ENCODE results near the gene DCK. TPM values are rescaled to one million over a fixed set of nuclear protein-coding genes. Genes with fewer than 3 reads are reported as not detected.

The DCK gene
- total and polyA plus RNA-seq, 2 experiments from 2014 or later, result 16.9 to 25.1 TPM

DNA sequence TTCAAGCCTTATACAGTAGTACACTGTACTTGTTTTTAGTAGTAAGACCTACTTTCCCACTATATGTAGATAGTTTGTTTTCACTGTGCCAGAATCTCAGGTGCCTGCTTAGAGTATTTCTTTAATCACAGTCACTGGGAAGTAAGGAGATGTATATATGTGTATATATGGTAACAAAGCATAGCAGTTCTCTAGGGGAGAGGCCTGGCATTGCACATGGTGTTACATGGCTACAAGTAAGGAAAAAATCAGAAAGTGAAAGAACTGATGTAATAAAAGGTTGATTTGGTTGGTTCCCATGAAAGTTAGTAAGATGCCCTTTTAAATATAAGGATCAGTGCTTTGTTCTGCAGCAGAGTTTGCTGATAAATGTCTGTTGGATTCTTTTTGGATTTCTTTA lies 9.3 kb upstream of the DCK start:
- H3K9me2 ChIP-seq (ENCODE audit: insufficient read depth), result no peaks in the 10 kb centered on the region
- H3F3A ChIP-seq (replicated peaks; ENCODE audit: low read depth), result no peaks in the 10 kb centered on the region
- H2AFZ ChIP-seq, result no peak overlapping the region
- no peaks in the 10 kb centered on the region for H3K4me1 ChIP-seq (ENCODE audit: insufficient read depth)
- H3K4me1 Mint-ChIP-seq, result peaks cover 1% of the 10 kb centered on the region; the same call in 2 of the 3 replicates
- no peak for DNase-seq (ENCODE audit: low spot score)
- no peak overlapping the region for H3K4me3 Mint-ChIP-seq
- H3K4me3 ChIP-seq, result no peak overlapping the region
- H3K27ac ChIP-seq (ENCODE audit: low read depth), result no peak overlapping the region
- H4K20me1 ChIP-seq (replicated peaks; ENCODE audit: insufficient read depth), result no peaks in the 10 kb centered on the region
- no peaks in the 10 kb centered on the region for H3K27me3 ChIP-seq (ENCODE audit: insufficient read depth)
- no peak overlapping the region for H3K4me2 ChIP-seq
- no peak for ATAC-seq
- H3K36me3 ChIP-seq (ENCODE audit: insufficient read depth), result no peaks in the 10 kb centered on the region
- TF ChIP-seq, protein P1, sequence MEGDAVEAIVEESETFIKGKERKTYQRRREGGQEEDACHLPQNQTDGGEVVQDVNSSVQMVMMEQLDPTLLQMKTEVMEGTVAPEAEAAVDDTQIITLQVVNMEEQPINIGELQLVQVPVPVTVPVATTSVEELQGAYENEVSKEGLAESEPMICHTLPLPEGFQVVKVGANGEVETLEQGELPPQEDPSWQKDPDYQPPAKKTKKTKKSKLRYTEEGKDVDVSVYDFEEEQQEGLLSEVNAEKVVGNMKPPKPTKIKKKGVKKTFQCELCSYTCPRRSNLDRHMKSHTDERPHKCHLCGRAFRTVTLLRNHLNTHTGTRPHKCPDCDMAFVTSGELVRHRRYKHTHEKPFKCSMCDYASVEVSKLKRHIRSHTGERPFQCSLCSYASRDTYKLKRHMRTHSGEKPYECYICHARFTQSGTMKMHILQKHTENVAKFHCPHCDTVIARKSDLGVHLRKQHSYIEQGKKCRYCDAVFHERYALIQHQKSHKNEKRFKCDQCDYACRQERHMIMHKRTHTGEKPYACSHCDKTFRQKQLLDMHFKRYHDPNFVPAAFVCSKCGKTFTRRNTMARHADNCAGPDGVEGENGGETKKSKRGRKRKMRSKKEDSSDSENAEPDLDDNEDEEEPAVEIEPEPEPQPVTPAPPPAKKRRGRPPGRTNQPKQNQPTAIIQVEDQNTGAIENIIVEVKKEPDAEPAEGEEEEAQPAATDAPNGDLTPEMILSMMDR (conservative IDR thresholded peaks at IDR 0.05; ENCODE audit: low read depth in 2 of 2), result no peak
- TF ChIP-seq NANOG (IDR thresholded peaks at IDR 0.05; ENCODE audit: borderline replicate concordance) (no peak), CREB1 (CRISPR knock-in tag; IDR thresholded peaks at IDR 0.05; ENCODE audit: low read depth) (no peak), EZH2phosphoT487 (IDR thresholded peaks at IDR 0.05; ENCODE audit: unreplicated experiment) (no peak), ZNF114 (CRISPR knock-in tag; IDR thresholded peaks at IDR 0.05) (no peak), POLR2AphosphoS5 (IDR thresholded peaks at IDR 0.05; ENCODE audit: low read depth) (no peak), ZNF331 (CRISPR knock-in tag; IDR thresholded peaks at IDR 0.05; ENCODE audit: low read depth) (no peak), JUNB (IDR thresholded peaks at IDR 0.05; ENCODE audit: unreplicated experiment) (no peak), EZH2 (IDR thresholded peaks at IDR 0.05; ENCODE audit: low read depth, unreplicated experiment) (no peak), STAT1 (IDR thresholded peaks at IDR 0.05; ENCODE audit: unreplicated experiment) (no peak)
- TF ChIP-seq, protein P2, sequence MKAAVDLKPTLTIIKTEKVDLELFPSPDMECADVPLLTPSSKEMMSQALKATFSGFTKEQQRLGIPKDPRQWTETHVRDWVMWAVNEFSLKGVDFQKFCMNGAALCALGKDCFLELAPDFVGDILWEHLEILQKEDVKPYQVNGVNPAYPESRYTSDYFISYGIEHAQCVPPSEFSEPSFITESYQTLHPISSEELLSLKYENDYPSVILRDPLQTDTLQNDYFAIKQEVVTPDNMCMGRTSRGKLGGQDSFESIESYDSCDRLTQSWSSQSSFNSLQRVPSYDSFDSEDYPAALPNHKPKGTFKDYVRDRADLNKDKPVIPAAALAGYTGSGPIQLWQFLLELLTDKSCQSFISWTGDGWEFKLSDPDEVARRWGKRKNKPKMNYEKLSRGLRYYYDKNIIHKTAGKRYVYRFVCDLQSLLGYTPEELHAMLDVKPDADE (IDR thresholded peaks at IDR 0.05), result no peak
- TF ChIP-seq, protein P3, sequence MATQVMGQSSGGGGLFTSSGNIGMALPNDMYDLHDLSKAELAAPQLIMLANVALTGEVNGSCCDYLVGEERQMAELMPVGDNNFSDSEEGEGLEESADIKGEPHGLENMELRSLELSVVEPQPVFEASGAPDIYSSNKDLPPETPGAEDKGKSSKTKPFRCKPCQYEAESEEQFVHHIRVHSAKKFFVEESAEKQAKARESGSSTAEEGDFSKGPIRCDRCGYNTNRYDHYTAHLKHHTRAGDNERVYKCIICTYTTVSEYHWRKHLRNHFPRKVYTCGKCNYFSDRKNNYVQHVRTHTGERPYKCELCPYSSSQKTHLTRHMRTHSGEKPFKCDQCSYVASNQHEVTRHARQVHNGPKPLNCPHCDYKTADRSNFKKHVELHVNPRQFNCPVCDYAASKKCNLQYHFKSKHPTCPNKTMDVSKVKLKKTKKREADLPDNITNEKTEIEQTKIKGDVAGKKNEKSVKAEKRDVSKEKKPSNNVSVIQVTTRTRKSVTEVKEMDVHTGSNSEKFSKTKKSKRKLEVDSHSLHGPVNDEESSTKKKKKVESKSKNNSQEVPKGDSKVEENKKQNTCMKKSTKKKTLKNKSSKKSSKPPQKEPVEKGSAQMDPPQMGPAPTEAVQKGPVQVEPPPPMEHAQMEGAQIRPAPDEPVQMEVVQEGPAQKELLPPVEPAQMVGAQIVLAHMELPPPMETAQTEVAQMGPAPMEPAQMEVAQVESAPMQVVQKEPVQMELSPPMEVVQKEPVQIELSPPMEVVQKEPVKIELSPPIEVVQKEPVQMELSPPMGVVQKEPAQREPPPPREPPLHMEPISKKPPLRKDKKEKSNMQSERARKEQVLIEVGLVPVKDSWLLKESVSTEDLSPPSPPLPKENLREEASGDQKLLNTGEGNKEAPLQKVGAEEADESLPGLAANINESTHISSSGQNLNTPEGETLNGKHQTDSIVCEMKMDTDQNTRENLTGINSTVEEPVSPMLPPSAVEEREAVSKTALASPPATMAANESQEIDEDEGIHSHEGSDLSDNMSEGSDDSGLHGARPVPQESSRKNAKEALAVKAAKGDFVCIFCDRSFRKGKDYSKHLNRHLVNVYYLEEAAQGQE (IDR thresholded peaks at IDR 0.05; ENCODE audit: unreplicated experiment), result no peak
- TF ChIP-seq, protein P4, sequence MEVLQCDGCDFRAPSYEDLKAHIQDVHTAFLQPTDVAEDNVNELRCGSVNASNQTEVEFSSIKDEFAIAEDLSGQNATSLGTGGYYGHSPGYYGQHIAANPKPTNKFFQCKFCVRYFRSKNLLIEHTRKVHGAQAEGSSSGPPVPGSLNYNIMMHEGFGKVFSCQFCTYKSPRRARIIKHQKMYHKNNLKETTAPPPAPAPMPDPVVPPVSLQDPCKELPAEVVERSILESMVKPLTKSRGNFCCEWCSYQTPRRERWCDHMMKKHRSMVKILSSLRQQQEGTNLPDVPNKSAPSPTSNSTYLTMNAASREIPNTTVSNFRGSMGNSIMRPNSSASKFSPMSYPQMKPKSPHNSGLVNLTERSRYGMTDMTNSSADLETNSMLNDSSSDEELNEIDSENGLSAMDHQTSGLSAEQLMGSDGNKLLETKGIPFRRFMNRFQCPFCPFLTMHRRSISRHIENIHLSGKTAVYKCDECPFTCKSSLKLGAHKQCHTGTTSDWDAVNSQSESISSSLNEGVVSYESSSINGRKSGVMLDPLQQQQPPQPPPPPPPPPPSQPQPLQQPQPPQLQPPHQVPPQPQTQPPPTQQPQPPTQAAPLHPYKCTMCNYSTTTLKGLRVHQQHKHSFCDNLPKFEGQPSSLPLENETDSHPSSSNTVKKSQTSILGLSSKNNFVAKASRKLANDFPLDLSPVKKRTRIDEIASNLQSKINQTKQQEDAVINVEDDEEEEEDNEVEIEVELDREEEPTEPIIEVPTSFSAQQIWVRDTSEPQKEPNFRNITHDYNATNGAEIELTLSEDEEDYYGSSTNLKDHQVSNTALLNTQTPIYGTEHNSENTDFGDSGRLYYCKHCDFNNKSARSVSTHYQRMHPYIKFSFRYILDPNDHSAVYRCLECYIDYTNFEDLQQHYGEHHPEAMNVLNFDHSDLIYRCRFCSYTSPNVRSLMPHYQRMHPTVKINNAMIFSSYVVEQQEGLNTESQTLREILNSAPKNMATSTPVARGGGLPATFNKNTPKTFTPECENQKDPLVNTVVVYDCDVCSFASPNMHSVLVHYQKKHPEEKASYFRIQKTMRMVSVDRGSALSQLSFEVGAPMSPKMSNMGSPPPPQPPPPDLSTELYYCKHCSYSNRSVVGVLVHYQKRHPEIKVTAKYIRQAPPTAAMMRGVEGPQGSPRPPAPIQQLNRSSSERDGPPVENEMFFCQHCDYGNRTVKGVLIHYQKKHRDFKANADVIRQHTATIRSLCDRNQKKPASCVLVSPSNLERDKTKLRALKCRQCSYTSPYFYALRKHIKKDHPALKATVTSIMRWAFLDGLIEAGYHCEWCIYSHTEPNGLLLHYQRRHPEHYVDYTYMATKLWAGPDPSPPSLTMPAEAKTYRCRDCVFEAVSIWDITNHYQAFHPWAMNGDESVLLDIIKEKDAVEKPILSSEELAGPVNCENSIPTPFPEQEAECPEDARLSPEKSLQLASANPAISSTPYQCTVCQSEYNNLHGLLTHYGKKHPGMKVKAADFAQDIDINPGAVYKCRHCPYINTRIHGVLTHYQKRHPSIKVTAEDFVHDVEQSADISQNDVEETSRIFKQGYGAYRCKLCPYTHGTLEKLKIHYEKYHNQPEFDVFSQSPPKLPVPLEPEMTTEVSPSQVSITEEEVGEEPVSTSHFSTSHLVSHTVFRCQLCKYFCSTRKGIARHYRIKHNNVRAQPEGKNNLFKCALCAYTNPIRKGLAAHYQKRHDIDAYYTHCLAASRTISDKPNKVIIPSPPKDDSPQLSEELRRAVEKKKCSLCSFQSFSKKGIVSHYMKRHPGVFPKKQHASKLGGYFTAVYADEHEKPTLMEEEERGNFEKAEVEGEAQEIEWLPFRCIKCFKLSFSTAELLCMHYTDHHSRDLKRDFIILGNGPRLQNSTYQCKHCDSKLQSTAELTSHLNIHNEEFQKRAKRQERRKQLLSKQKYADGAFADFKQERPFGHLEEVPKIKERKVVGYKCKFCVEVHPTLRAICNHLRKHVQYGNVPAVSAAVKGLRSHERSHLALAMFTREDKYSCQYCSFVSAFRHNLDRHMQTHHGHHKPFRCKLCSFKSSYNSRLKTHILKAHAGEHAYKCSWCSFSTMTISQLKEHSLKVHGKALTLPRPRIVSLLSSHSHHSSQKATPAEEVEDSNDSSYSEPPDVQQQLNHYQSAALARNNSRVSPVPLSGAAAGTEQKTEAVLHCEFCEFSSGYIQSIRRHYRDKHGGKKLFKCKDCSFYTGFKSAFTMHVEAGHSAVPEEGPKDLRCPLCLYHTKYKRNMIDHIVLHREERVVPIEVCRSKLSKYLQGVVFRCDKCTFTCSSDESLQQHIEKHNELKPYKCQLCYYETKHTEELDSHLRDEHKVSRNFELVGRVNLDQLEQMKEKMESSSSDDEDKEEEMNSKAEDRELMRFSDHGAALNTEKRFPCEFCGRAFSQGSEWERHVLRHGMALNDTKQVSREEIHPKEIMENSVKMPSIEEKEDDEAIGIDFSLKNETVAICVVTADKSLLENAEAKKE (CRISPR knock-in tag; IDR thresholded peaks at IDR 0.05), result no peak
- no peak overlapping the region for H3K27ac Mint-ChIP-seq
- H3K27me3 Mint-ChIP-seq (ENCODE audit: insufficient read depth, low read depth, poor library complexity), result no peaks in the 10 kb centered on the region
- H3K36me3 Mint-ChIP-seq (ENCODE audit: low read depth), result no peaks in the 10 kb centered on the region
- no peaks in the 10 kb centered on the region for H3K9me3 Mint-ChIP-seq
- no peaks in the 10 kb centered on the region for H3K79me2 ChIP-seq (replicated peaks; ENCODE audit: insufficient read depth)
